ENCODE data around the gene LAP3. TPM values are rescaled to one million over a fixed set of nuclear protein-coding genes. Genes with fewer than 3 reads are reported as not detected.

The LAP3 gene
- 10 to 100 TPM; 25.6 to 27.6 TPM for total RNA-seq
- polyA plus RNA-seq: 10 to 100 TPM; 42.6 to 71.3 TPM

GRCh38 chr4:17576932-17577664 is at the start of gene LAP3:
Gene LAP3, plus strand, starts transcription at chr4:17577198. Its CDS starts 268 bp downstream, at chr4:17577466.
- H3K4me1 Mint-ChIP-seq: peaks cover 13 to 31% (median 23%) of the 10 kb centered on the region in 4 donors
- H3K27ac ChIP-seq (ENCODE audit: low read depth, low read length): peak within 1 kb of the TSS; percentile 91
- no peaks in the 10 kb centered on the region for H3K27me3 Mint-ChIP-seq
- peak within 1 kb of the TSS; percentile 93 to 99 (median 98) for H3K27ac Mint-ChIP-seq
- peaks cover 23% of the 10 kb centered on the region for H3K4me1 ChIP-seq (ENCODE audit: insufficient read depth, low read length)
- peaks cover 12 to 41% of the 10 kb centered on the region in 2 donors for H3K36me3 Mint-ChIP-seq
- H3K4me3 ChIP-seq (ENCODE audit: low read length in 2 of 2): peak within 1 kb of the TSS; percentile 79 to 97
- H3K9me3 Mint-ChIP-seq: peaks cover 0 to 2% (median 0%) of the 10 kb centered on the region in 8 donors
- POLR2A ChIA-PET (ENCODE audit: partially characterized antibody): interaction anchor here (1.4 to 2.7 kb wide), 3 partner anchors 37 to 234 kb away, joined by 5 to 45 read pairs (median 10); partner anchors contain the start of genes DCAF16, MED28 and NCAPG
- intact Hi-C loops (cut with micrococcal nuclease): loop anchor here (1.0 to 10.0 kb wide), 8 partner anchors 28 to 1822 kb away; partner anchors contain the start of genes DCAF16, MED28 and NCAPG
- DNase-seq: peak; percentile 98 to 99 (median 98)
- H3K9me3 ChIP-seq (ENCODE audit: control insufficient read depth in 1 of 2, low read length in 2 of 2): no peaks in the 10 kb centered on the region
- H3K4me3 Mint-ChIP-seq: peak within 1 kb of the TSS; percentile 88 to 94 (median 94)
- H3K36me3 ChIP-seq (ENCODE audit: insufficient read depth, low read length): peaks cover 9% of the 10 kb centered on the region
- CTCF ChIA-PET (ENCODE audit: partially characterized antibody): interaction anchor here (0.9 to 2.8 kb wide), 6 partner anchors 28 to 65 kb away, joined by 4 to 13 read pairs (median 6); partner anchors contain the start of gene MED28
- no peaks in the 10 kb centered on the region for H3K27me3 ChIP-seq (ENCODE audit: insufficient read depth, low read length)

GRCh38 chr4:17528551-17529165 is 48.3 kb upstream of the LAP3 start:
- Mint-ChIP-seq H3K27me3 (peaks cover 17 to 22% of the 10 kb centered on the region in 2 donors), H3K36me3 (no peaks in the 10 kb centered on the region), H3K4me3 (no peak overlapping the region), H3K27ac (peak overlapping the region in 1 of 7 donors; percentile 41), H3K9me3 (no peaks in the 10 kb centered on the region), H3K4me1 (no peaks in the 10 kb centered on the region)
- H3K4me3 ChIP-seq (ENCODE audit: low read length in 2 of 2): no peak overlapping the region
- no peak for DNase-seq
- no peak overlapping the region for H3K27ac ChIP-seq (ENCODE audit: low read depth, low read length)
- intact Hi-C loops (cut with micrococcal nuclease): no loop called here
- H3K27me3 ChIP-seq (ENCODE audit: insufficient read depth, low read length): peaks cover 11% of the 10 kb centered on the region
- H3K9me3 ChIP-seq (ENCODE audit: control insufficient read depth in 1 of 2, low read length in 2 of 2): no peaks in the 10 kb centered on the region
- H3K36me3 ChIP-seq (ENCODE audit: insufficient read depth, low read length): no peaks in the 10 kb centered on the region
- H3K4me1 ChIP-seq (ENCODE audit: insufficient read depth, low read length): no peaks in the 10 kb centered on the region
- CTCF ChIA-PET (ENCODE audit: partially characterized antibody): interaction anchor here (1.8 kb wide), 1 partner anchor 20 kb away, joined by 7 read pairs; no protein-coding TSS in a partner anchor
- POLR2A ChIA-PET (ENCODE audit: partially characterized antibody): no interaction called here

- no peaks in the 10 kb centered on the region for H3K4me1 ChIP-seq (ENCODE audit: insufficient read depth, low read length)
- POLR2A ChIA-PET (ENCODE audit: partially characterized antibody): no interaction called here
- CTCF ChIA-PET (ENCODE audit: partially characterized antibody): interaction anchor here (0.6 kb wide), 1 partner anchor 1853 kb away, joined by 3 read pairs; no protein-coding TSS in a partner anchor
Observed at GRCh38 chr4:17531538-17532285, 45.3 kb upstream of the LAP3 start.

GRCh38 chr4:17534705-17535104 is 42.3 kb upstream of the LAP3 start:
- CTCF ChIA-PET (ENCODE audit: partially characterized antibody): interaction anchor here (2.2 kb wide), 1 partner anchor 14 kb away, joined by 7 read pairs; no protein-coding TSS in a partner anchor
- H3K36me3 Mint-ChIP-seq: no peaks in the 10 kb centered on the region
- Histone ChIP-seq H3K4me1 (ENCODE audit: insufficient read depth, low read length) (no peaks in the 10 kb centered on the region), H3K36me3 (ENCODE audit: insufficient read depth, low read length) (no peaks in the 10 kb centered on the region), H3K9me3 (ENCODE audit: control insufficient read depth in 1 of 2, low read length in 2 of 2) (no peaks in the 10 kb centered on the region), H3K4me3 (ENCODE audit: low read length in 2 of 2) (no peak overlapping the region), H3K27me3 (ENCODE audit: insufficient read depth, low read length) (no peaks in the 10 kb centered on the region), H3K27ac (ENCODE audit: low read depth, low read length) (no peak overlapping the region)
- peaks cover 2 to 5% (median 4%) of the 10 kb centered on the region in 4 donors for H3K4me1 Mint-ChIP-seq
- no peak for DNase-seq
- H3K9me3 Mint-ChIP-seq: no peaks in the 10 kb centered on the region
- intact Hi-C loops (cut with micrococcal nuclease): no loop called here
- H3K4me3 Mint-ChIP-seq: no peak overlapping the region
- POLR2A ChIA-PET (ENCODE audit: partially characterized antibody): no interaction called here
- peaks cover 0 to 1% of the 10 kb centered on the region in 2 donors for H3K27me3 Mint-ChIP-seq
- H3K27ac Mint-ChIP-seq: no peak overlapping the region

More at GRCh38 chr4:17531538-17532285, 45.3 kb upstream of the LAP3 start:
- Mint-ChIP-seq H3K9me3 (no peaks in the 10 kb centered on the region), H3K27ac (no peak overlapping the region), H3K27me3 (peaks cover 15 to 18% of the 10 kb centered on the region in 2 donors), H3K36me3 (no peaks in the 10 kb centered on the region), H3K4me3 (no peak overlapping the region), H3K4me1 (peaks cover 2 to 5% (median 4%) of the 10 kb centered on the region in 4 donors)
- intact Hi-C loops (cut with micrococcal nuclease): no loop called here
- Histone ChIP-seq H3K9me3 (ENCODE audit: control insufficient read depth in 1 of 2, low read length in 2 of 2) (no peaks in the 10 kb centered on the region), H3K27ac (ENCODE audit: low read depth, low read length) (no peak overlapping the region), H3K4me3 (ENCODE audit: low read length in 2 of 2) (no peak overlapping the region), H3K36me3 (ENCODE audit: insufficient read depth, low read length) (no peaks in the 10 kb centered on the region), H3K27me3 (ENCODE audit: insufficient read depth, low read length) (peaks cover 11% of the 10 kb centered on the region)
- DNase-seq: no peak

- no peaks in the 10 kb centered on the region for H3K4me1 ChIP-seq (ENCODE audit: insufficient read depth, low read length)
- intact Hi-C loops (cut with micrococcal nuclease): no loop called here
- no peak overlapping the region for H3K27ac Mint-ChIP-seq
- no peaks in the 10 kb centered on the region for H3K36me3 ChIP-seq (ENCODE audit: insufficient read depth, low read length)
- ChIA-PET CTCF (ENCODE audit: partially characterized antibody) (interaction anchor here (2.2 kb wide), 1 partner anchor 14 kb away, joined by 7 read pairs; no protein-coding TSS in a partner anchor), POLR2A (ENCODE audit: partially characterized antibody) (no interaction called here)
- H3K9me3 ChIP-seq (ENCODE audit: control insufficient read depth in 1 of 2, low read length in 2 of 2): no peaks in the 10 kb centered on the region
- H3K4me3 ChIP-seq (ENCODE audit: low read length in 2 of 2): no peak overlapping the region
- peaks cover 0 to 4% of the 10 kb centered on the region in 2 donors for H3K27me3 Mint-ChIP-seq
- H3K4me1 Mint-ChIP-seq: peaks cover 2 to 5% (median 4%) of the 10 kb centered on the region in 4 donors
- H3K9me3 Mint-ChIP-seq: peaks cover 0 to 1% (median 0%) of the 10 kb centered on the region in 8 donors
- H3K4me3 Mint-ChIP-seq: peak overlapping the region in 1 of 8 donors; percentile 29
- no peak overlapping the region for H3K27ac ChIP-seq (ENCODE audit: low read depth, low read length)
- no peak for DNase-seq
- no peaks in the 10 kb centered on the region for H3K27me3 ChIP-seq (ENCODE audit: insufficient read depth, low read length)
- H3K36me3 Mint-ChIP-seq: no peaks in the 10 kb centered on the region
Observed at GRCh38 chr4:17535242-17535641, 41.8 kb upstream of the LAP3 start.

GRCh38 chr4:17535906-17536305 is 41.1 kb upstream of the LAP3 start:
- no peaks in the 10 kb centered on the region for H3K36me3 Mint-ChIP-seq
- no peak for DNase-seq
- no peak overlapping the region for H3K27ac Mint-ChIP-seq
- ChIA-PET POLR2A (ENCODE audit: partially characterized antibody) (no interaction called here), CTCF (ENCODE audit: partially characterized antibody) (interaction anchor here (2.2 kb wide), 1 partner anchor 13 kb away, joined by 7 read pairs; no protein-coding TSS in a partner anchor)
- intact Hi-C loops (cut with micrococcal nuclease): no loop called here
- H3K27ac ChIP-seq (ENCODE audit: low read depth, low read length): no peak overlapping the region
- H3K4me1 Mint-ChIP-seq: peaks cover 2 to 5% (median 4%) of the 10 kb centered on the region in 4 donors
- H3K4me1 ChIP-seq (ENCODE audit: insufficient read depth, low read length): no peaks in the 10 kb centered on the region
- H3K9me3 ChIP-seq (ENCODE audit: control insufficient read depth in 1 of 2, low read length in 2 of 2): no peaks in the 10 kb centered on the region
- H3K9me3 Mint-ChIP-seq: peaks cover 0 to 1% (median 0%) of the 10 kb centered on the region in 8 donors
- no peak overlapping the region for H3K4me3 Mint-ChIP-seq
- no peak overlapping the region for H3K4me3 ChIP-seq (ENCODE audit: low read length in 2 of 2)
- H3K36me3 ChIP-seq (ENCODE audit: insufficient read depth, low read length): no peaks in the 10 kb centered on the region
- H3K27me3 ChIP-seq (ENCODE audit: insufficient read depth, low read length): no peaks in the 10 kb centered on the region
- H3K27me3 Mint-ChIP-seq: peaks cover 2% of the 10 kb centered on the region in 2 donors
